PC-3 (cell line): ENCODE results near the gene GATA3. TPM values are rescaled to one million over a fixed set of nuclear protein-coding genes. Genes with fewer than 3 reads are reported as not detected.

Experiments used
- ATAC-seq: fragments of 200-7000 bp; cut with Tn5 transposase; 2 replicates; pipeline ENCODE4 v1.9.1; 2020; ENCODE audit warnings: mild to moderate bottlenecking, moderate library complexity
- BruUV-seq: library from RNA; stranded (reverse); fragments of 400-500 nt; replicated peaks from 2 replicates; lab custom pipeline; 2021; lab: Mats Ljungman, UMichigan
- CTCF ChIA-PET: fragments of 300-600 bp; sonication (Branson Sonifier 250); formaldehyde crosslinking; loops from one replicate; lab custom pipeline; 2022; ENCODE audit warnings: antibody characterized with exemption; lab: Charles Lee
- POLR2A ChIA-PET: fragments of 300-600 bp; sonication (Branson Sonifier 250); formaldehyde crosslinking; loops from one replicate; lab custom pipeline; 2022; ENCODE audit warnings: antibody characterized with exemption; ENCODE audit not compliant: unreplicated experiment; lab: Charles Lee
- DNase-seq: peaks from one replicate; pipeline ENCODE4 v3.0.0-alpha.2; 2015
- H2AFZ ChIP-seq: fragments of 300-600 bp; sonication (generic); 2 replicates; pipeline ENCODE4 v1.6.0; 2016; ENCODE audit warnings: antibody characterized with exemption, low read length
- H3F3A ChIP-seq: fragments of 300-600 bp; sonication (generic); one replicate; pipeline ENCODE4 v1.6.0; 2017; ENCODE audit warnings: antibody characterized with exemption, low read length, control low read depth, mild to moderate bottlenecking; ENCODE audit not compliant: unreplicated experiment
- H3K27ac ChIP-seq: fragments of 300-600 bp; sonication (generic); 2 replicates; pipeline ENCODE4 v1.5.1; 2016; ENCODE audit warnings: mild to moderate bottlenecking, low read length
- H3K27me3 ChIP-seq: fragments of 300-600 bp; sonication (generic); 2 replicates; pipeline ENCODE4 v1.6.1; 2016; ENCODE audit warnings: low read length, mixed read lengths
- H3K36me3 ChIP-seq: fragments of 300-600 bp; sonication (generic); 2 replicates; pipeline ENCODE4 v1.6.1; 2016; ENCODE audit warnings: low read depth, mixed run types, low read length, mixed read lengths
- H3K4me1 ChIP-seq: fragments of 300-600 bp; sonication (generic); 2 replicates; pipeline ENCODE4 v1.5.1; 2016; ENCODE audit warnings: low read length; ENCODE audit not compliant: insufficient read depth
- H3K4me2 ChIP-seq: fragments of 300-600 bp; sonication (generic); 2 replicates; pipeline ENCODE4 v1.6.0; 2016; ENCODE audit warnings: low read length
- H3K4me3 ChIP-seq: fragments of 300-600 bp; sonication (generic); 2 replicates; pipeline ENCODE4 v1.5.1; 2016; ENCODE audit warnings: mild to moderate bottlenecking, low read length, mixed read lengths
- H3K79me2 ChIP-seq: fragments of 300-600 bp; sonication (generic); 2 replicates; pipeline ENCODE4 v1.6.1; 2017; ENCODE audit warnings: low read length, mixed read lengths
- H3K9ac ChIP-seq: fragments of 300-600 bp; sonication (generic); 2 replicates; pipeline ENCODE4 v1.6.0; 2016; ENCODE audit warnings: mild to moderate bottlenecking, low read length
- H3K9me2 ChIP-seq: fragments of 300-600 bp; sonication (generic); replicated peaks from 2 replicates; pipeline ENCODE4 v1.6.1; 2016; ENCODE audit warnings: mixed run types, low read length, mixed read lengths
- H3K9me3 ChIP-seq: fragments of 300-600 bp; sonication (generic); 2 replicates; pipeline ENCODE4 v1.6.1; 2016; ENCODE audit warnings: low read length, mixed read lengths
- H4K20me1 ChIP-seq: fragments of 300-600 bp; sonication (generic); 2 replicates; pipeline ENCODE4 v1.6.1; 2016; ENCODE audit warnings: low read length, mixed read lengths
- CTCF ChIP-seq: fragments of 300-600 bp; sonication (generic); conservative IDR thresholded peaks from 2 replicates; pipeline ENCODE4 v1.5.1; 2017; ENCODE audit warnings: antibody characterized with exemption, low read depth, mild to moderate bottlenecking, low read length
- EZH2 ChIP-seq: fragments of 300-600 bp; sonication (generic); IDR thresholded peaks from one replicate; pipeline ENCODE4 v1.6.1; 2017; ENCODE audit warnings: antibody characterized with exemption, mild to moderate bottlenecking, low read length; ENCODE audit not compliant: unreplicated experiment
- EZH2phosphoT487 ChIP-seq: fragments of 300-600 bp; sonication (generic); IDR thresholded peaks from 2 replicates; pipeline ENCODE4 v1.6.1; 2018; ENCODE audit warnings: mild to moderate bottlenecking, antibody characterized with exemption, low read length, borderline replicate concordance
- intact Hi-C: fragments of 100-400 bp; cut with micrococcal nuclease; formaldehyde crosslinking; loops from 2 replicates; pipeline ENCODE4 v1.9.0; 2023
- total RNA-seq: library from RNA; depleted of rRNA; stranded (reverse); fragments of >200 nt; gene quantifications from 2 replicates; pipeline ENCODE4 v1.2.3, GENCODE V29; 2014

Gene GATA3
- total RNA-seq, 1 experiment from 2014 or later, result 2.6 TPM

- no peaks in the 10 kb centered on the region for H3K27me3 ChIP-seq
- peak overlapping the region; percentile 67; the same call in 1 of the 2 replicates for H3K4me3 ChIP-seq
- no peaks in the 10 kb centered on the region for H3K79me2 ChIP-seq
- no peaks in the 10 kb centered on the region for H3K9me2 ChIP-seq
- no peak overlapping the region for H3K27ac ChIP-seq
- intact Hi-C loops, result no loop called here
- H3K9ac ChIP-seq, result no peak overlapping the region
- no peaks in the 10 kb centered on the region for H3K36me3 ChIP-seq
- ChIA-PET POLR2A (no interaction called here), CTCF (interaction anchor here (0.6 kb wide), 1 partner anchor 11 kb away, joined by 3 read pairs; no protein-coding TSS in a partner anchor)
- H3K4me2 ChIP-seq, result peak overlapping the region; percentile 88
- no peaks in the 10 kb centered on the region for H3K9me3 ChIP-seq
- BruUV-seq, result no TSS peak
- peaks cover 4% of the 10 kb centered on the region; the same call in 1 of the 2 replicates for H3K4me1 ChIP-seq
- H2AFZ ChIP-seq, result no peak overlapping the region
- no peak for DNase-seq
- H3F3A ChIP-seq, result no peaks in the 10 kb centered on the region
- H4K20me1 ChIP-seq, result no peaks in the 10 kb centered on the region
- TF ChIP-seq EZH2 (no peak), EZH2phosphoT487 (no peak), CTCF (no peak)
- ATAC-seq, result no peak
These were observed 6.0 kb upstream of the GATA3 start for GRCh38 chr10:8048281-8049008.

- H3K9ac ChIP-seq, result peak overlapping the region; percentile 63
- peak overlapping the region; percentile 67 for H3K4me3 ChIP-seq
- TF ChIP-seq CTCF (no peak), EZH2phosphoT487 (no peak), EZH2 (no peak)
- H3K9me2 ChIP-seq, result no peaks in the 10 kb centered on the region
- H3K79me2 ChIP-seq, result no peaks in the 10 kb centered on the region
- no peaks in the 10 kb centered on the region for H3F3A ChIP-seq
- DNase-seq, result peak; percentile 8
- H4K20me1 ChIP-seq, result no peaks in the 10 kb centered on the region
- no TSS peak for BruUV-seq
- no peak for ATAC-seq
- peak overlapping the region; percentile 78; the same call in 1 of the 2 replicates for H2AFZ ChIP-seq
- H3K36me3 ChIP-seq, result no peaks in the 10 kb centered on the region
- H3K4me2 ChIP-seq, result peak overlapping the region; percentile 88
- H3K27me3 ChIP-seq, result no peaks in the 10 kb centered on the region
- H3K27ac ChIP-seq, result no peak overlapping the region
- POLR2A ChIA-PET, result no interaction called here
- intact Hi-C loops, result no loop called here
- CTCF ChIA-PET, result interaction anchor here (0.5 to 0.6 kb wide), 3 partner anchors 10 to 419 kb away, joined by 3 read pairs; no protein-coding TSS in a partner anchor
- no peaks in the 10 kb centered on the region for H3K9me3 ChIP-seq
- peaks cover 4% of the 10 kb centered on the region; the same call in 1 of the 2 replicates for H3K4me1 ChIP-seq
These were observed 5.2 kb upstream of the GATA3 start for GRCh38 chr10:8049045-8049864.
